ENCODE data around the gene C20orf96.

Gene C20orf96

DNA sequence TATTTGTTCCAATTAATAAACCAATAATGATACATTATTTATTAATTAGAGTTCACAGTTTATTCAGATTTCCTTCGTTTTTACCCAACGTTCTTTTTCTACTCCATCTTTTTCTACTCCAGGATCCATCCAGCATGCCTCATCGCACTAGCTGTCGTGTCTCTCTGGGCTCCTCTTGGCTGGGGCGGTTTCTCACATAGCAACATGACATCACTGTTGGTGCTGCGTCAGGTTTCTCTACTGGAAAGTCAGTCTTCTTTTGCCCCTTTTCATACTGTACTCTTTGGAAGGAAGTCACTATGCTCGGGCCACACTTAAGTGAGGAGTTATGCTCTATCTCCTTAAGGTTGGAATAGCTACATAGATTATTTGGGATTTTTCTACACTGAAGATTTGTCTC is 21.1 kb upstream of the C20orf96 start:
- DNase-seq: no peak

DNA sequence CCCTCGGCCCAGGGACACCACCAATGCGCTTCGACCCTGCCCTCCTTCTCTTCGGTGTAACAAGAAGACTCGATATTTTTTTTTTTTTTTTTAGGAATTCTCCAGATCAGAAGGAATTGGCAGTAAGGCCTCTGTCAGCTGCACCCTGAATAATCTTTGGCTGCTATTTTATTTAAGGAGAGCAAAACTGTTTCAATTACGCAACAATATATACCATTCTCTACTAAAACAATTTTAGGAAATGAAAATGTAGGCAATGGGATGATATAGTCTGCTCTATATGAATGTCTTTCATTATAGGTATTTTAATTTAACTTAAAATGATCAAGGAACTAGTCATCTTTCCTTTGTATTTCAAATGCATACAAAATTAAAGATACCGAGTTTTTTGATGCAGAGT is 20.1 kb upstream of the C20orf96 start:
- DNase-seq: no peak

DNA sequence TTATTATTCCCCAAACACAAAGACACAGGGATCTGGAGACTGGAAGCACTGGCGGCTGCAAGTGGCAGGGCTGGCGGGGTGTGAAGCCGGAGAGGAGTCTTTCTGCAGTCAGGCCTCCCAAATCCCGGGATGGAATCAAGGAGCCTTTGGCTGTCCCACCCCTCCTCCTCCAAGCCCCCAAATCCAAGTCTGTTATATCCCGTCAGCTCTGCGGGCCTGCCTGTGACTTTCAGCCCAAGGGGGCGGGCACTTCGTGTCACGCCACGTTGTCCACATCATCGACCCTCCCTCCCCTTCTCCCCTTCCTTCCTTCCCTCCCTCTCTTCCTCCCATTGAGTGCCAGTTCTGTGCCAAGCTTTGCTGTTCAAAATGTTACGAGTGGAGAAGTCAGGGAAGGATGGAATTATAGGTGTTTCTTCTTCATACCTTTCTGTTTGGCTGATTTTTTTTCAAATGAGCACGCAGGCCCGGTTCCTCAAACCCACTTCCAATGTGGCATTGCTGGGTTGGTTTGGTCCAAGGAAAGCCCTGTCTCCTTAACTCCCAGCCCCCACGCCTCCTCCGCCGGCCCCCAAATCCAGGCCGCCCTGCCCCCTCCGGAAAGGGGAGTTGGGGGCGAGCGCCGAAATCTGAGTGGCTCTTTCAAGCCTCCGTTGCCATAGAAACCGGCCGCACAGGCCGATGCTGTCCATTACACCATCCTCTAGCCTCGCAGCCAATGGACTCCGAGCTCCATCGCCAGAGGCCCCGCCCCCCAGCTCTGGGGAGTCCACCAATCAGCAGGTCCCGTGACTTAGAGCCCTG is 19.5 kb upstream of the C20orf96 start:
- DNase-seq: peak; percentile 100

DNA sequence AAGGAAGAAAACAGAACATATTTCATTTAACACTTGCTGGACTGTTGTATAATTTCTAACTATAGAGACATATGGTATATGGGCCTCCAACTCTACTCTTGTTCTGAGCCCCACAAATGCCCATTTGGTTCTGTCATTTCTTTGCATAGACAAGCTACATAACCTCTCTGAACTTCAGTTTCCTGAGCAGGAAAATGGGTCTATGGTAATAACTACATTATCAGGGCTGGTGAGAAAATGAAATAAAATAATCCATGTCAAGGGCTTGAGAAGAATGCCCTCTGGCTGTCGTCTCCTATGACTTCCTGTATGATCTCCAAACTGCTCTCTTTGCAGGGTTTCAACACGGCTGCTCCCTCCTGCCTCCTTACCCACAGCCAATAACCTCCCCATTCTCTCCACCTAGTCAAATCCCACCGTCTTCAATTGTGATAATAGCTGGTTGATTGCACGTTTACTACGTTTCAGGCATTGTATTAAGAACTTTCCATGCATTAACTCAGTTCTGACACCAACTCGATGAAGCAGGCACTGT is 18.8 kb upstream of the C20orf96 start:
- peak; percentile 52 for DNase-seq

DNA sequence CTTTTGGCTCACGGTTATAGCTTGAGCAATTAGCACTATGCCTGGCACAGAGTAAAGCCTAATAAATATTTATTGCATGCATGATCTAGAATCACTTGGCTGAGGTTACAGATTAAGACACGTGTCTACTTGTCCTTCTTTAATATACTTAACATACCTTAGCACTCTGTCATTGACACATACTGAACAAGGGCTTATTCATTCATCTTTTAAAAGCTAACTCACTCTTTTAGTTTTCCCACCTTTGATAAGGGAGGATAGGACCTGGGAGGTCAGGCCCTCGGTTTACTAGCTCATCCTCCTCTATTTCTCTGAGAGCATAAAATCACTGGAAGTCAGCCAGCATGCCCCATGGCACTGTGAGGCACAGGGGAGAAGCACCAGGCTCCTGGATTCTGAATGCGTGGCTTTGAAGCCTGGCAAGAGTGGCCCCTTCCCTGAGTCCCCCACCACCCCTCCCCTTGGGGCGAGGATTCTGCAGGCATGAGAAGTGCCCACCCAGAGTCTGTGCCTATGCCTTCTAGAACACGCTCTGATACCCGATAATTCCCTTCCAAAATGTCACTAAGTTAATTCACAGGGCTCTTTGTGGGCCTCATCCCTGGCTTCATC is 18.0 kb upstream of the C20orf96 start:
- no peak for DNase-seq

DNA sequence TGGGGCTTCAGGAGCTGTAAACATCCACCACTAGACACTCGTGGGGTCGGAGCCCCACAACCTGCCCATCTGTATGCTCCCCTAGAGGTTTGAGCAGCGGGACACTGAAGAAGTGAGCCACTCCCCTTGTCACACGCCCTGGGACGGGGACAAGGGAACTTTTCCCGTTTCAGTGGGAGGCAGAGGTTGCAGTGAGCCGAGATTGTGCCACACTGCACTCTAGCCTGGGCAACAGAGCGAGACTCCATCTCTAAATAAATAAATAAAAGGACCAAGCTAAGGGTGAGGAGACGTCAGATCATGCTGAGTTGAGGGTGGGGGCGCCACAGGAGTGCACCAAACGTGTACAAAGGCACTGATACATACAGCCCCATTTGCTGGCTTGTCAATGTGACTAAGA is 15.2 kb upstream of the C20orf96 start:
- DNase-seq: no peak

DNA sequence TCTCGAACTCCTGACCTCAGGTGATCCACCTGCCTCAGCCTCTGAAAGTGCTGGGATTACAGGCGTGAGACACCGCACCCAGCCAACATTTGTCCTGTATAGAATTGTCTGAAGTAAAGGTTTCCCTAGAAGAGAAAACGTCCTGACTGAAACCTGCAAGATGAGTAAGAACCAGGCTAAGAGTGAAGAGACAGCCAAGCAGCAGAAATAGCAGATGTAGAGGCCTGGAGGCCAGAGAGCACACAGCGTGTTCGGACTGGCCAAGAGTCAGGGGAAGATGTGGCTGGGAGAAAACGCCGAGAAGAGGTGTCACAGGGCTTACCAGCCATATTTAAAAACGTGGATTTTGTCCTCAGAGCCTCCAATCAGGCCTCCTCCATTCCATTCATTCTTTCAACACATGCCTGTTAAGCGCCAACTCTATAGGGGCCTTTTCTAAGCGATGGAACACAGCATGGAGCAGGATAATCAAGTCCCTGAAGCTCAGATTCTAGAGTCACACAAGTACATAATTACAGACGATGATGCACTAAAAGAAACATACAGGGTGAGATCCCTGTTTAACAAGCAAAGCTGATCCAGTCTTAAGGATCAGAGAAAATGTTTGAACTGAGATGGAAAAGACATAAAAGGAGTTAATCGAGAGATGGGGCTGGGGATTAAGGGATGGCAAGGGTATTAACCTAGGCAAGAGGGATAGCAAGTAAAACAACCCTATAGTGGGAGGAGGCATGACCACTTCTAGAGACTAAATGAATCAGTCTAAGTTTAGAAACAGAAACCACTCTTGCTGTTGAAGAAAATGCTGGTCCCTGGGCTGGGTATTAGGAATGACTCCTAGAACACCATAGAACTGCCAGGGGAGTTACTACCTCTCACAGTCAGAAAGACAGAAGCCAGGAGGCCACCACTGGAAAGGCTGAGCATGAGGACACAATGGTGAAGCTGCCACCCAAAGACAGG is 11.6 kb upstream of the C20orf96 start:
- no peak for DNase-seq

DNA sequence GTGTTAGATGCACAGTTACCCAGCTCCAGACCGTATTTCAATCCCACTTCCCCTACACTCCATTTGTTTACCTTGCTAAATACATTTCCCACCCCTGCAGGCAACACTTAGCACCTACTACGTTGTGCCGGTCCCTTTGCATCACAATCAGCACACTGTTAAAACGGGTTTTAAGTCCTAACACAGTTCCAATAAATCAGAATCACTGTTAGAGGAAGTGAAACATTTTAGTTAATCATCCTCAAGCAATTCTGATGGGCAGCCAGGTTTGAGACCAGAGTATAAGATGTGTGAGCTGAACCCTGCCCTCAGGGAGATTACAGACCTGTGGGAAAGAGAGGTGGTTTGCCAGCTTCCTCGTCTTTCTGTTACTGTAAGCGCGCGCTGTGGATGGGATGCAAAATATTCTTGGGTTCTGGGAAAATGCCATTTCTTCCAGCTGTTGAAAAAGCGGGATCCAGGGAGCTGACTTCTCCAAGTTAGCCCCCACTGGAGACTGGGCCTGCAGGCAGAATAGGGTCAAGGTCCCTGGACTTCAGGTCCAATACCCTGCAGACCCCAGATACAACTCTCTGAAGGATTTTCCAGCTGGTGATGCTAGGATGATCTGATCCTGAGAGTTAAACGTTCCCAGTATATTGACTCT is 9.9 kb upstream of the C20orf96 start:
- DNase-seq: no peak

DNA sequence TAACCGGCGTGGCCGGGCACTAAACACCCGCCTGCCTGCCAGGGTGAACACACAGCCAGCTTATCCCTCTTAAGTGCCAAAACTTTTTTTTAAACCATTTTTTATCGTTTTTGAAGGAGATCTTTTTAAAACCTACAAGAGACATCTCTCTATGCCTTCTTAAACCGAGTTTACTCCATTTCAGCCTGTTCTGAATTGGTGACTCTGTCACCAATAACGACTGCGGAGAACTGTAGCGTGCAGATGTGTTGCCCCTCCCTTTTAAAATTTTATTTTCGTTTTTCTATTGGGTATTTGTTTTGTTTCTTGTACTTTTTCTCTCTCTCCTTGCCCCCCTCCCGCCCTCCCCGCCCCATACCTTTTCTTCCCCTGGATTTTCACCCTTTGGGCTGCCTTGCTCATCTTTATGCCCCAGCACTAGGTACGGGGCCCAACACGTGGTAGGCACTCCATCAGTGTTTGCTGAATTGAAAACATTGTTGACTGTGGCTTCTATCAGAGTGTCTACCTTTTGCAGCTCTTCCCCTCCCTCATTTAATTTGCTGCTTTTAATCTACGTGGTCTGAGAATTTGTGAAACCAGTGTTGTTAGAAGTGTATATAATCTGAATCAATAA is 8.3 kb upstream of the C20orf96 start:
- no peak for DNase-seq

DNA sequence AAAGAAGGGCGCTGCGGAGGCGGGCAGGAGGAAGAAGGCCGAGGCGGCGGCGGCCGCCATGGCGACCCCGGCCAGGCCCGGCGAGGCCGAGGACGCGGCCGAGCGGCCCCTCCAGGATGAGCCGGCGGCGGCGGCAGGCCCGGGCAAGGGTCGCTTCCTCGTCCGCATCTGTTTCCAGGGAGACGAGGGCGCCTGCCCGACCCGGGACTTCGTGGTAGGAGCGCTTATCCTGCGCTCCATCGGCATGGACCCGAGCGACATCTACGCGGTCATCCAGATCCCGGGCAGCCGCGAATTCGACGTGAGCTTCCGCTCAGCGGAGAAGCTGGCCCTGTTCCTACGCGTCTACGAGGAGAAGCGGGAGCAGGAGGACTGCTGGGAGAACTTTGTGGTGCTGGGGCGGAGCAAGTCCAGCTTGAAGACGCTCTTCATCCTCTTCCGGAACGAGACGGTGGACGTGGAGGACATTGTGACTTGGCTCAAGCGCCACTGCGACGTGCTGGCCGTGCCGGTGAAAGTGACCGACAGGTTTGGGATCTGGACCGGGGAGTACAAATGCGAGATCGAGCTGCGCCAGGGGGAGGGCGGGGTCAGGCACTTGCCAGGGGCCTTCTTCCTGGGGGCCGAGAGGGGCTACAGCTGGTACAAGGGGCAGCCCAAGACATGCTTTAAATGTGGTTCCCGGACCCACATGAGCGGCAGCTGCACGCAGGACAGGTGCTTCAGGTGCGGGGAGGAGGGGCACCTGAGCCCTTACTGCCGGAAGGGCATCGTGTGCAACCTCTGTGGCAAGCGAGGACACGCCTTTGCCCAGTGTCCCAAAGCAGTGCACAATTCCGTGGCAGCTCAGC is 7.6 kb upstream of the C20orf96 start:
- DNase-seq: peak; percentile 61

DNA sequence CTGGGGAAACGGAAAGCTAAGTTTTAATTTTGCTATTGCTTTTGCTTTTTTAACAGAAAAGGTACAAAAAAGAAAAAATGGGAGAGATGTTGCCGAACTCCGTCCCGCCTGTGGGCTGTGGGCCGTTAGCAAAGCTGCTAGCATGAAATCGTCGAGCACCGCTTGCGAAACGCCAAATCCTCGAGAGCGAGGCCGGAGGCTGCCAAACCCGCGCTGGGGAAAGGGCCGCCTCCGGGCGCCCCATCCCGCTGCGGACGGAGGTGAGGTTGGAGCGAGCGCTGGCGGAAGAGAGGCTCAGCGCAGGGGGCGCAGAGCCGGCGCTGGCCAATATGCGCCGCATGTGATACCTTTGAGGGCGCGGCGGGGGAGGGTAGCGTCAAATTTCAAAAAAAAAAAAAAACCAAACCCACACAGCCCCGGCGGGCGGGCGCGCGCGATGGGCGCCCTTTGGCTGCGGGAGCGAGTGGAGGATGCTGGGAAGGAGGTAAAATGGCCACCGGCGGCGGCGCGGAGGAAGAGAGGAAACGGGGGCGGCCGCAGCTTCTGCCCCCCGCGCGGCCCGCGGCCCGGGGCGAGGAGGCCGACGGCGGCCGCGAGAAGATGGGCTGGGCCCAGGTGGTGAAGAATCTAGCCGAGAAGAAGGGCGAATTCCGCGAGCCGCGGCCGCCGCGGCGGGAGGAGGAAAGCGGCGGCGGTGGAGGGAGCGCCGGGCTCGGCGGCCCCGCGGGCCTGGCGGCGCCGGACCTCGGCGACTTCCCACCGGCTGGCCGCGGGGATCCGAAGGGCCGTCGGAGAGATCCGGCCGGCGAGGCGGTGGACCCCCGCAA is 6.8 kb upstream of the C20orf96 start, which contains the start of gene ZCCHC3:
Gene ZCCHC3, plus strand, starts transcription at position 473 of the 827 bp plus-strand sequence. Its CDS starts 17 bp downstream, at position 490.
- DNase-seq: peak; percentile 95

DNA sequence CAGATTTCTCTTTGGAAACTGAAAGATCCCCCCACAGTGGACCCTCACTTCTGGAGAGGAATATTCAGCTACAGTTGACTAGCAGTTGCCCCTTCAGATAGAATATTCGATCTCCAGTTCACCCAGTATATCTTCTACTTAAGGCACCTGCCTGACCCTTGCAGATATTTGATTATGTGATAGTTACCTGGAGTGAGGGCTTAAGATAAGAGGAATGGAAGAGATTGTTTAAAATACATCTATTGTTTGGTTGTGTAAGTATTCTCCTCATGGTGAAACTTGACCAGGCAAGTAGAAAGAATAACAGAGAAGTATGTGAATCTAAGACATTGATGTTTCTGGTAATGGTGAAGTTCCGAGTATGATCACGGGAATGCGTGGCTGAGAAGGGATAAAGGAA is 5.3 kb upstream of the C20orf96 start:
- DNase-seq: no peak

DNA sequence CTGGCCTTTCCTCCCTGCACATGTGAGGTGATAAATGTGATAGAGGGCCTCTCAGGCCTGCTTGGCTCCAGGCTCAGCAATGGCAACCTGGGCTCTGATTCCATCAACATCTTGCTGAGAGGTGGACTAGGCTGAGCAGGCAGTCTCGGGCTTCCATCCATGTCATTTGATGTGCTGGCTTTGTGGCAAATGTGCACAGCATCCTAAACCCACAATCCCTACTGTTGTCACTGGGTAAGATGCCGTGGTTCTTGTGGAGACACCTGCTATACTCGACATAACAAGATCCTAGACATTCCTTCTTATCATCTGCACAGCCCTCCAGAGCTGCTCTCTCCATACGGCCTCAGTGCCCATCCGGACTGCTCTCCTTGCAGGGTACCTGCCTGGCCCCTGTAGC is 4.1 kb upstream of the C20orf96 start:
- DNase-seq: no peak

DNA sequence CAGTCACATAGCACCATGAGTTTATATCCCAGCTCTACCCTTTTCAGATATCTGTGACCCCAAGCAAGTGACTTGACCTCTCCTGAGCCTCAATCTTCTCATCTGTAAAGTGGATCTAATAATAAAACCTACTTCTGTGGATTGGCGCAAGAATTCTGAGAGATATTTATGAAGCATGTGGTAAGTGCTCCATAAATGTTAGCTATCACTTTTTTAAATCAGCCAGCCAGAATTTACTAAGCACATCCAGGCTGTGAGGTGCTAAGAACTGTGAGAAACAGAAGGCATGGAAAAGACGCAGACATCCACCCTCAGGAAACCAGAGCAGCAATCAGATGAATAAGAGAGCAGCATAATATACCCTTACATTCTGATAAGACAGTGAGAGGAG is 862 bp downstream of the C20orf96 start:
- no peak for DNase-seq

DNA sequence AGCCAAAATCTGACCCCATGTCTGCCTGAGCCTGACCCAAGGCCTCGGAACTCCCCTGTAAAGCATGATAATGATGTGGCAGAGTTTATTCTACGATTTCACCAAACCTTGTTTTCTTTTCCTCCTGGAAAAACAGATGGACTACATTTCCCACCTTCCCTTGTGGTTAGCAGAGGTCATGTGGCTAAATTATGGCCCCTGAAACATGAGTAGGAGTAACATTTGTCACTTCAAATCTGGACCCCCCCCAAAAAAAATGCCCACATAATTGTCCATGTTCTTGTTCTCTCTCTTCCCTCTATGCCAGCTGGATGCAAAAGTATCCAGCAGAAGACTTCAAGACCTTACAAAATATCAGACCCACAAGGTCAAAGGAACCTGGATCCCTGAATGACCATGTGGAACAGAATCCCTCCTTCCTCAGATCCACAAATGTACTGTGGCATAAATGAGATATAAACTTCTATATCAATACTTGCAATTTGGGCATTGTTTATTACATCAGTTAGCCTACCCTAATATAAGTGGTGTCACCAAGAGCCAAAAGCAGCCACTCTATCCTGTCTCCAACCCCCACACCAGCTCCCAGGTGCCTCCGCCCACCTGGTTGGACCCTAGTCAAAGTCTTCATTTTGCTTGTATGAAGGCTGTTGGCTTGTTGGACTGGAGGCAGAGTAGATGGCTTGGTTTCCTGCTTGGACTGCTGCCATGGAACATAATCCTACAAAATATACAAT is 1.4 kb downstream of the C20orf96 start:
- no peak for DNase-seq

DNA sequence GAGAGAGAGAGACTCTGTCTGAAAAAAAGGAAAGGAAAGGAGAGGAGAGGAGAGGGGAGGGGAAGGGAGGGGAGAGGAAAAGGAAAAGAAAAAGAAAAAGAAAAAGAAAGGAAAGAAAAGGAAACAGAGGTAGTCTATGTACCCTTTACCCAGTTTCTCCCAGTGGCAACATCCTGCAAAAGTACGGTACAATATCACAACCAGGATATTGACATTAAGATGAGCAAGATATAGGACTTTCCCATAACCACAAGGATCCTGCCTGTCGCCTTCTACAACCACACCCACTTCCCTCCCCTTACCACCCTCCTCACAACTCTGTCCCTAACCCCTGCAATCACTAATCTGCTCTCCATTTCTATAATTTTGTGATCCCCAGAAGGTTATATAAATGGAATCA is 4.0 kb downstream of the C20orf96 start:
- no peak for DNase-seq

DNA sequence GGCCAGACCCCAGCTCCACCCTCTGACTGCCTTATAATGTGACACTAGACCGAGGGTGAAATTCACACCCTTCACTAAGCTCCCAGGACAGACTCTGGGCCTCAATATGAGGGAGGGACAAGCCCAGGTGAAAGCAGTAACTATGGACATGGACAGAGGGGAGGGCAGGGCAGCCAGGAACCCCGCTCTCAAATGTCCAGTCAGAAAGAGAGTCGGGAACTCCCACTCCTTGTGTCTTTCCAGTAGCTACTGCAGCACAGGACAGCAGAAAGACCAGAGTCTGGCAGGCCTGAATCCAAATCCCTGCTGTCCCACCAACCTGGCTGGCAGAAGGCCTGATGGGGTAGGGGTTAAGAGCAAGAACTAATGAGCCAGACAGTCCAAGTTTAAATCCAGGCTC is 6.4 kb downstream of the C20orf96 start:
- no peak for DNase-seq

DNA sequence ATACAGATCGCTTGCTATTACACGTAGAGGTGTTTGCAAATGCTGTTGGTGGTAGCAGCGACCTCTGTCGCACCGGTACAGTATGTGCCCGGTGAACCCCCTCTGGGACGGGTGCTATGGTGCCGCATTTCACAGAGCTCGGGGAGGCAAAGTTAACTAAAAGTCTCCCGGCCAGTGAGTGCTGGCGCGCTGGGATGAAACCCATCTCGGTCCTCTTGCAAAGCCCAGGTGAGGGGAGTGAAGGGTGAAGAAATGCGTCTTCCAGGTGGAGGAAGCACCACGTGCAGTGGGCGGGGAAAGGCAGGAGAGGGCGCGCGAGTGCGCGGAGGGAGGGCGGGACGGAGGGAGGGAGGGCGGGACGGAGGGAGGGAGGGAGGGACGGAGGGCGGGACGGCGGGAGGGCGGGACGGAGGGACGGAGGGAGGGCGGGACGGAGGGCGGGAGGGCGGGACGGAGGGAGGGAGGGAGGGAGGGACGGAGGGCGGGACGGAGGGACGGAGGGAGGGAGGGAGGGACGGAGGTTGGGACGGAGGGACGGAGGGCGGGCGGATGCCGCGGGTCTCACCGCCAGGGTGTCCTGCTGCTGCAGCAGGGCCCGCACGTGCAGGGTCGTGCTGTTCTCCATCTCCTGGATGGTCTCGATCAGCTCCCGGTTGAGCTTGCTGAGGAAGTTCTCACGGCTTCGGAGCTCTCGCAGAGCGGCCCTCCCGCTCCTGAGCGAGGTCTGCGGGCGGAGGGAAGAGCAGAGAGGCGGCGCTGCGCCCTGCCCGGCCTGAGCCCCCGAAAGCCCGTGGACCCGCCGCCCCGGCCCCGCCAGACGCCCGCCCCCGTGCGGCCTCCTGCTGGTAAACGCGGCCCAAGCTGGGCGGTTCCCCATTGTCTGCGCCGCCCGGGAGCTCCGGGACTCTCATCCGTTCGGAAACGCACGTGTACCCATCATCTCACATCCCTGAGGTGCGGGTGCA is 11.7 kb downstream of the C20orf96 start:
- peak; percentile 14 for DNase-seq

All from fibroblast of upper back skin (primary cell).